GM12864 (cell line): ENCODE results near the gene KIT.

Experiments used
- DNase-seq: peaks from one replicate; pipeline ENCODE4 v3.0.0-alpha.2; 2011; ENCODE audit warnings: low read depth
- H3K4me3 ChIP-seq: 2 replicates; pipeline ENCODE4 v1.5.1; 2011; ENCODE audit warnings: mild to moderate bottlenecking, low read depth, low read length, control low read depth
- TF ChIP-seq, protein P1 (sequence below): IDR thresholded peaks from 2 replicates; pipeline ENCODE4 v1.5.1; 2011; ENCODE audit warnings: low read depth, mild to moderate bottlenecking, moderate library complexity, low read length, control low read depth, inconsistent platforms; ENCODE audit errors: missing control alignments

Gene KIT

DNA sequence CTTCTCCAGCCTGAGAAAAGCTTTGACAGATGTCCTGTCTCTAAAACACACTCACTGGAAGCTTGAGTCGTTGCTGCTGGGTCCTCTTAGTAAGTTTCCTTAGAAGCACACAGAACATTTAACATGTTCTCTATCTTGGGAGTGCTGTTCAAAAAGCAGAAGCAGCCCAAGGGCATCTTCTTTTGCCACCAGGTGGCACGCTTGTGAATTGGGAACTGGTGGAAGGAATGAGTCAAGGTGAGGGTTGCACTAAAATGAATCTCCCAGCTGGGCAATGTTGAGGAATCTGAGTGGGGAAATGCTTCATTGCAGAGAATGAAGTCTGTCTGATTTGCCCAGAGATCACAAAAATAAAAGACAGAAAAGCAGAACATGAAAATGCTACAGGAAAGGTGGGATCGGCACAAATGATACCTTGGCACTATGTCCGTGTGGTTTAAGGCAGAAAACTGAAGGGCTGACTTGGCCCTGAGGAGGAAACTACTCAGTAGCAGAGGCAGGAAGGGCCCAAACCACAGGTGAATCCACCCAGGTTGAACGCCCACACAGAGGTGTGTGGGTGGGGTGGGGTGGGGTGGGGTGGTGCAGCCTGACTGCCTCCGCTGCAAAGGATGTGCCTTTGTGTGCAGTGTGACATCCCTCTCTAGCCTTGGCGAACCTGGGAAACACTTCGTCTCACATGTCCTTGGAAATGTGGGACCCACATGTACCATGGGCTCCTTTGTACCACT is 26.0 kb downstream of the KIT start:
- DNase-seq = no peak
- TF ChIP-seq, protein P1, sequence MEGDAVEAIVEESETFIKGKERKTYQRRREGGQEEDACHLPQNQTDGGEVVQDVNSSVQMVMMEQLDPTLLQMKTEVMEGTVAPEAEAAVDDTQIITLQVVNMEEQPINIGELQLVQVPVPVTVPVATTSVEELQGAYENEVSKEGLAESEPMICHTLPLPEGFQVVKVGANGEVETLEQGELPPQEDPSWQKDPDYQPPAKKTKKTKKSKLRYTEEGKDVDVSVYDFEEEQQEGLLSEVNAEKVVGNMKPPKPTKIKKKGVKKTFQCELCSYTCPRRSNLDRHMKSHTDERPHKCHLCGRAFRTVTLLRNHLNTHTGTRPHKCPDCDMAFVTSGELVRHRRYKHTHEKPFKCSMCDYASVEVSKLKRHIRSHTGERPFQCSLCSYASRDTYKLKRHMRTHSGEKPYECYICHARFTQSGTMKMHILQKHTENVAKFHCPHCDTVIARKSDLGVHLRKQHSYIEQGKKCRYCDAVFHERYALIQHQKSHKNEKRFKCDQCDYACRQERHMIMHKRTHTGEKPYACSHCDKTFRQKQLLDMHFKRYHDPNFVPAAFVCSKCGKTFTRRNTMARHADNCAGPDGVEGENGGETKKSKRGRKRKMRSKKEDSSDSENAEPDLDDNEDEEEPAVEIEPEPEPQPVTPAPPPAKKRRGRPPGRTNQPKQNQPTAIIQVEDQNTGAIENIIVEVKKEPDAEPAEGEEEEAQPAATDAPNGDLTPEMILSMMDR = peak; percentile 65
- no peak overlapping the region for H3K4me3 ChIP-seq

DNA sequence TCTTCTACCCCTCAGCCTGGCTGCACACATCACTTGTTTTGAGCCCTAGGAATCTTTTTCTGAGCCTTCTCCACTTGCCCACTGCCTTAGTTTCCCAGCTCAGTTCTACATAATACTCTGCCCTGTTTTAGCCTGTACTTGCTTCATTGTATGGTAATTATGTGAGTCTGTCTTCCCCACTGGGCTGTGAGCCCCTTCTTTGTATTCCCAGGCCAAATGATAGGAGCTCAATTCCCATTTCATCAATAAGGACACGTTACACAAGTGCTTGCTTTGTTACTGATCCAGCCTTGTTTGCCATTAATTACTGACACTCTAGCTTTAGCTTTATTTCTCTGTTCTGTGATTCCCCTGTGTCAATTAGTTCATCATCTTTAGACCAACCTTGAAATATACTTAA is 28.1 kb downstream of the KIT start:
- TF ChIP-seq, protein P1 = no peak
- H3K4me3 ChIP-seq = no peak overlapping the region
- DNase-seq = no peak

DNA sequence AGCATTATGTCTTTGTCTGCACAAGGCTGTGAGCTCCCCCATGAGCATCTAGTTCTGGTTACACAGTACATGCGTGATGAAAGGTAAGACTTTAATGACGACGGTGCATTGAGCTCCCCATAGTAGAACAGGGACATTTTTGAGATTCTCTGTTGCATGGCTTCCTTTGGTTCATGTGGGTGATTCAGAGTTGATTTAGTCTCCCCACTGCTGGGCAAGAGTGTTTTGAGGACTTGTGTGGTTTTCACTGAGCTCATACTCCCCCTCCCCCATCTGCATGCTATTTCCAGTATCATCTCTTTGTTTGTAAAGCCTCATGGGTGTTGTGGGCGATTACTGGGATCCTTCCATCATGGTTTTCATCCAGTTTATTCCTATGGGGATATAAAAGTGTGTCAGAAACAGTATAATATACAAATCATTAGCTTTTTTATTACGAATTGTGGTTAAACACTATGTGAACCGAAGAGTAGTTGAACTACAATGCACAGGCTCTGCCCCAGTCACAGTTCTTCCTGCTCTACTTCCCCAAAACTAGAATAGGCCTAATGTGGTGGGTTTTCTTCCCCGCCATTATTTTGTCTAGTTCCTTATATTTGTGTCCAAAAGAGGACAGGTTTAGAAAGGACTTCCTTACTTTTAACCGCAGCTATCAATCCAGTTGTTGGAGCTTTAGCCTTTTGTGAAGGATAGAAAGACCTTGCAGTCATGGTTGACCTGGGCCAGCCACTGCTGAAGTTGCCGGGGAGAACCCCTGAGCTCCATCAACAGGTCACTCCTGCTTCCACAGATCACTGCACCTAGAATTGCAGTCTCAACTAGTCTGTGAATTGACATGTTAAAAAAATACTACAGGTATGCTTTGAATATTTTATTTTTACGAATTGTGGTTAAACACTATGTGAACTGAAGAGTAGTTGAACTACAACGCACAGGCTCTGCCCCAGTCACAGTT is 30.4 kb downstream of the KIT start:
- TF ChIP-seq, protein P1 = no peak
- H3K4me3 ChIP-seq = no peak overlapping the region
- DNase-seq = no peak

DNA sequence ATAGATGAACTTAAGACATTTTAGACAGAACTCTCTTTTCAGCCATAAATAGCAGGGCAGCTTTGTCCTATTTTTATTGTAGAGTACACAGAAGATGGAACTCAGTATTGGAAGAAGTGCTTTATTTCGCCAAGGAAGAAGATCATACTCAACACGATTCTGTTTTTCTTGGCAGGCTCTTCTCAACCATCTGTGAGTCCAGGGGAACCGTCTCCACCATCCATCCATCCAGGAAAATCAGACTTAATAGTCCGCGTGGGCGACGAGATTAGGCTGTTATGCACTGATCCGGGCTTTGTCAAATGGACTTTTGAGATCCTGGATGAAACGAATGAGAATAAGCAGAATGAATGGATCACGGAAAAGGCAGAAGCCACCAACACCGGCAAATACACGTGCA is 37.6 kb downstream of the KIT start:
- TF ChIP-seq, protein P1 = no peak
- no peak for DNase-seq
- no peak overlapping the region for H3K4me3 ChIP-seq

DNA sequence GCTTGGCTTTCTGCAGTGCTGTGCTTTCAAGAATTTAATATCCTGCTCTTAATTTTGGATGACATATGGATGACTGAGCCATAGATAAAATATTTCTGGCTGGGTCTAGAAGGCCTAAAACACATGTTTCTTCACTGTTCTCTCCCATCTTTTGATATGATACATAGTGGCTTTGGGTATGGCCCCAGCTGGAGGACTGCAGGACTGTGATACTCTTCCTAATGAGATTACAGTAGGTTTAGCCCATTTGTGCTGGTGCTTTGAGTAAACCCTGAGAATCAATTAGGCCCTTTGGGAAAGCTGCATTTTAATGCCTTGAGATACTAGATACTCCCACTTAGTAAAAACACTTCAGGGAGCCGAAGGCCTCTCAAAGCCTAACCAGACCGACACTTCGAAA is 38.0 kb downstream of the KIT start:
- DNase-seq = no peak
- TF ChIP-seq, protein P1 = no peak
- no peak overlapping the region for H3K4me3 ChIP-seq

DNA sequence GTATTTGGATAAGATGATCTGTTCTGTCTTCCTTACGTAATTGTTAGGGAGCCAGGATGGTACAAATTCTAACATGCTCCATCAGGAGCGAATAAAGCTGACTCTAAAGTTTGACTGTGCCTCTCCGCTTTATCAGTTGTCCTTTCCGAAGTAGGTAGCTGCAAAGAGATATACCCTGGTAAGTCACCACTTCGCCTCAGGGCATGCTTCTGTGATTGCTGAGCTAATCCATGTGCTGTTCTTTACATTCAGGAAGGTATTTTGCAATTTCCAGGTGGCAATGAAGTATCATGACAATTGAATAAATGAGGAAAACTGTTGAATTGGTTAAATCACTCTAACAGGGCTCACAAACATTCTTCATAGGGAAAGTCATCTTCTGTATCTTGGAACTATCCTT is 38.9 kb downstream of the KIT start:
- no peak overlapping the region for H3K4me3 ChIP-seq
- TF ChIP-seq, protein P1 = no peak
- DNase-seq = no peak
